DOHH2 (cell line): ENCODE results near the gene GPR183.

ENCODE experiments used
- CTCF ChIP-seq: fragments of 200-600 bp; sonication (generic); IDR thresholded peaks from one replicate; pipeline ENCODE4 v1.5.1; 2014; ENCODE audit warnings: antibody characterized with exemption, mild to moderate bottlenecking, low read depth, low read length; ENCODE audit not compliant: poor library complexity, severe bottlenecking
- EZH2phosphoT487 ChIP-seq: fragments of 200-600 bp; sonication (generic); IDR thresholded peaks from 2 replicates; pipeline ENCODE4 v1.6.1; 2017; ENCODE audit warnings: borderline replicate concordance, mild to moderate bottlenecking, antibody characterized with exemption, low read length, moderate library complexity, mixed read lengths

- TF ChIP-seq CTCF: no peak
- TF ChIP-seq EZH2phosphoT487: no peak
These were observed 17.9 kb downstream of the GPR183 start for GRCh38 chr13:99289271-99289670.
